B cell (primary cell): ENCODE results near the gene EGR2.

Experiments used
- CTCF ChIP-seq: fragments of 200-600 bp; IDR thresholded peaks from one replicate; pipeline ENCODE4 v1.8.0; 2022; ENCODE audit warnings: antibody characterized with exemption, mild to moderate bottlenecking
- EZH2 ChIP-seq: IDR thresholded peaks from 2 replicates; pipeline ENCODE4 v1.6.1; 2012; ENCODE audit warnings: borderline replicate concordance, low read depth, mild to moderate bottlenecking, moderate library complexity, low read length; ENCODE audit not compliant: insufficient read depth, poor library complexity, severe bottlenecking

DNA sequence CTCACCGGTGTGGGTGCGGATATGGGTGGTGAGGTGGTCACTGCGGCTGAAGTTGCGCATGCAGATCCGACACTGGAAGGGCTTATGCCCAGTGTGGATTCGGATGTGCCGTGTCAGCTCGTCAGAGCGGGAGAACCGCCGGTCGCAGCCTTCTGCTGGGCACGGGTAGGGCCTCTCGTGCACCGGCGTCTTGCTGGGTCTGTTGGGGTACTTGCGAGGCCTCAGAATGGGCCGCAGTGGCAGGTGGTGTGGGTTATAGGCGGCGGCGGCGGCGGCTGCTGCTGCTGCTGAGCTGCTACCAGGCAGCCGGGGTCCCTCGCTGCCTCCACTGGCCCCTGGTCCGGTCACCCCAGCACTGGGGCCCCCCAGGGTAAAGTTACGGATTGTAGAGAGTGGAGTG is 2.7 kb downstream of the EGR2 start:
- TF ChIP-seq CTCF (no peak), EZH2 (no peak)
